KMS-11 (cell line): ENCODE results near the gene SMC6.

ENCODE experiments used
- H2AFZ ChIP-seq: fragments of 200-600 bp; sonication (generic); 2 replicates; pipeline ENCODE4 v1.6.1; 2016; ENCODE audit warnings: antibody characterized with exemption, mixed run types, low read depth
- H3K27ac ChIP-seq: fragments of 200-600 bp; sonication (generic); 2 replicates; pipeline ENCODE4 v1.6.1; 2016; ENCODE audit warnings: mild to moderate bottlenecking, mixed run types
- H3K27me3 ChIP-seq: fragments of 200-600 bp; sonication (generic); 2 replicates; pipeline ENCODE4 v1.6.1; 2017; ENCODE audit warnings: mild to moderate bottlenecking, low read depth, mixed run types, moderate library complexity; ENCODE audit not compliant: insufficient read depth
- H3K36me3 ChIP-seq: fragments of 200-600 bp; sonication (generic); 2 replicates; pipeline ENCODE4 v1.6.1; 2017; ENCODE audit warnings: mild to moderate bottlenecking, mixed run types; ENCODE audit not compliant: insufficient read depth
- H3K4me1 ChIP-seq: fragments of 200-600 bp; sonication (generic); 2 replicates; pipeline ENCODE4 v1.6.1; 2016; ENCODE audit warnings: mild to moderate bottlenecking, low read depth, mixed run types; ENCODE audit not compliant: poor library complexity, severe bottlenecking
- H3K4me2 ChIP-seq: fragments of 200-600 bp; sonication (generic); 2 replicates; pipeline ENCODE4 v1.7.0; 2016; ENCODE audit warnings: mild to moderate bottlenecking, mixed run types
- H3K4me3 ChIP-seq: fragments of 200-600 bp; sonication (generic); IDR thresholded peaks from 2 replicates; pipeline ENCODE4 v1.6.1; 2017; ENCODE audit warnings: low read depth, low read length, mixed read lengths; ENCODE audit not compliant: insufficient read depth
- H3K79me2 ChIP-seq: fragments of 200-600 bp; sonication (generic); 2 replicates; pipeline ENCODE4 v1.6.1; 2016; ENCODE audit warnings: low read depth, mixed run types; ENCODE audit not compliant: insufficient read depth
- H3K9ac ChIP-seq: fragments of 200-600 bp; sonication (generic); 2 replicates; pipeline ENCODE4 v1.6.1; 2016; ENCODE audit warnings: mild to moderate bottlenecking, mixed run types
- H4K20me1 ChIP-seq: fragments of 200-600 bp; sonication (generic); 2 replicates; pipeline ENCODE4 v1.6.1; 2016; ENCODE audit warnings: mild to moderate bottlenecking, mixed run types; ENCODE audit not compliant: insufficient read depth
- CTCF ChIP-seq: fragments of 200-600 bp; sonication (generic); conservative IDR thresholded peaks from 2 replicates; pipeline ENCODE4 v1.6.1; 2017; ENCODE audit warnings: low read depth, mild to moderate bottlenecking, antibody characterized with exemption, low read length, moderate library complexity, mixed read lengths

Gene SMC6

GRCh38 chr2:17682098-17682857, 71.3 kb downstream of the SMC6 start:
- no peak overlapping the region for H3K9ac ChIP-seq
- H2AFZ ChIP-seq: no peak overlapping the region
- H3K4me1 ChIP-seq: no peaks in the 10 kb centered on the region
- H3K27ac ChIP-seq: no peak overlapping the region
- no peaks in the 10 kb centered on the region for H3K27me3 ChIP-seq
- H3K79me2 ChIP-seq: no peaks in the 10 kb centered on the region
- no peak overlapping the region for H3K4me2 ChIP-seq
- TF ChIP-seq CTCF: no peak
- no peak overlapping the region for H3K4me3 ChIP-seq
- no peaks in the 10 kb centered on the region for H4K20me1 ChIP-seq
- H3K36me3 ChIP-seq: no peaks in the 10 kb centered on the region; the same call in 1 of the 2 replicates

- H4K20me1 ChIP-seq: no peaks in the 10 kb centered on the region
- H2AFZ ChIP-seq: no peak overlapping the region
- no peak overlapping the region for H3K4me2 ChIP-seq
- H3K4me1 ChIP-seq: no peaks in the 10 kb centered on the region
- no peaks in the 10 kb centered on the region for H3K79me2 ChIP-seq
- no peak overlapping the region for H3K4me3 ChIP-seq
- no peak for TF ChIP-seq CTCF
- no peak overlapping the region for H3K27ac ChIP-seq
- no peaks in the 10 kb centered on the region; the same call in 1 of the 2 replicates for H3K36me3 ChIP-seq
- no peak overlapping the region for H3K9ac ChIP-seq
- H3K27me3 ChIP-seq: no peaks in the 10 kb centered on the region
These were observed 73.5 kb downstream of the SMC6 start for GRCh38 chr2:17680119-17680518.

GRCh38 chr2:17674817-17675216, 78.8 kb downstream of the SMC6 start:
- Histone ChIP-seq H3K79me2 (no peaks in the 10 kb centered on the region), H3K36me3 (no peaks in the 10 kb centered on the region; the same call in 1 of the 2 replicates), H2AFZ (no peak overlapping the region)

GRCh38 chr2:17672583-17673317, 80.9 kb downstream of the SMC6 start:
- H3K27ac ChIP-seq: no peak overlapping the region

More at GRCh38 chr2:17674817-17675216, 78.8 kb downstream of the SMC6 start:
- no peak for TF ChIP-seq CTCF
- H4K20me1 ChIP-seq: no peaks in the 10 kb centered on the region
- H3K4me1 ChIP-seq: no peaks in the 10 kb centered on the region
- H3K9ac ChIP-seq: no peak overlapping the region
- H3K4me2 ChIP-seq: no peak overlapping the region
- H3K27me3 ChIP-seq: no peaks in the 10 kb centered on the region
- H3K27ac ChIP-seq: no peak overlapping the region
- no peak overlapping the region for H3K4me3 ChIP-seq

More at GRCh38 chr2:17672583-17673317, 80.9 kb downstream of the SMC6 start:
- no peak for TF ChIP-seq CTCF
- H3K9ac ChIP-seq: no peak overlapping the region
- no peaks in the 10 kb centered on the region for H3K4me1 ChIP-seq
- H3K79me2 ChIP-seq: no peaks in the 10 kb centered on the region
- no peak overlapping the region for H2AFZ ChIP-seq
- H4K20me1 ChIP-seq: no peaks in the 10 kb centered on the region
- no peak overlapping the region for H3K4me3 ChIP-seq
- H3K36me3 ChIP-seq: no peaks in the 10 kb centered on the region
- no peak overlapping the region for H3K4me2 ChIP-seq
- H3K27me3 ChIP-seq: no peaks in the 10 kb centered on the region
